ENCODE results near the gene GIGYF2.

Gene GIGYF2

GRCh38 chr2:232744963-232745362, 47.8 kb downstream of the GIGYF2 start:
- H3K27me3 ChIP-seq (ENCODE audit: control insufficient read depth, insufficient read depth, low read length), result no peaks in the 10 kb centered on the region
- WGBS (ENCODE audit: insufficient coverage, insufficient read length), result no CpG with 5 or more reads among the region's 1 CpG

GRCh38 chr2:232748038-232748437, 50.9 kb downstream of the GIGYF2 start:
- Histone ChIP-seq H3K27me3 (ENCODE audit: control insufficient read depth, insufficient read depth, low read length) (no peaks in the 10 kb centered on the region), H3K9me3 (ENCODE audit: control insufficient read depth, insufficient read depth, low read length) (no peaks in the 10 kb centered on the region), H3K27ac (ENCODE audit: low read length) (no peak overlapping the region), H3K4me1 (ENCODE audit: control insufficient read depth, insufficient read depth, low read length) (no peaks in the 10 kb centered on the region), H3K36me3 (ENCODE audit: control insufficient read depth, insufficient read depth, low read length) (peaks cover 6% of the 10 kb centered on the region; the same call in 1 of the 2 replicates), H3K4me3 (ENCODE audit: low read length) (no peak overlapping the region)
- no CpG with 5 or more reads among the region's 3 CpGs for WGBS (ENCODE audit: insufficient coverage, insufficient read length)
- DNase-seq (ENCODE audit: low read depth, low spot score), result no peak

More at GRCh38 chr2:232744963-232745362, 47.8 kb downstream of the GIGYF2 start:
- no peak overlapping the region for H3K27ac ChIP-seq (ENCODE audit: low read length)
- peaks cover 3% of the 10 kb centered on the region; the same call in 1 of the 2 replicates for H3K36me3 ChIP-seq (ENCODE audit: control insufficient read depth, insufficient read depth, low read length)
- no peak overlapping the region for H3K4me3 ChIP-seq (ENCODE audit: low read length)
- H3K9me3 ChIP-seq (ENCODE audit: control insufficient read depth, insufficient read depth, low read length), result no peaks in the 10 kb centered on the region
- DNase-seq (ENCODE audit: low read depth, low spot score), result no peak
- H3K4me1 ChIP-seq (ENCODE audit: control insufficient read depth, insufficient read depth, low read length), result no peaks in the 10 kb centered on the region

GRCh38 chr2:232749331-232749730, 52.2 kb downstream of the GIGYF2 start:
- no peaks in the 10 kb centered on the region for H3K9me3 ChIP-seq (ENCODE audit: control insufficient read depth, insufficient read depth, low read length)
- no peak overlapping the region for H3K4me3 ChIP-seq (ENCODE audit: low read length)
- 100% methylated on average over 1 of the region's 3 CpGs for WGBS (ENCODE audit: insufficient coverage, insufficient read length)
- no peaks in the 10 kb centered on the region for H3K27me3 ChIP-seq (ENCODE audit: control insufficient read depth, insufficient read depth, low read length)
- peaks cover 6% of the 10 kb centered on the region; the same call in 1 of the 2 replicates for H3K36me3 ChIP-seq (ENCODE audit: control insufficient read depth, insufficient read depth, low read length)
- no peak for DNase-seq (ENCODE audit: low read depth, low spot score)
- H3K4me1 ChIP-seq (ENCODE audit: control insufficient read depth, insufficient read depth, low read length), result no peaks in the 10 kb centered on the region
- no peak overlapping the region for H3K27ac ChIP-seq (ENCODE audit: low read length)

GRCh38 chr2:232750135-232750671, 53.1 kb downstream of the GIGYF2 start:
- DNase-seq (ENCODE audit: low read depth, low spot score), result no peak
- H3K27me3 ChIP-seq (ENCODE audit: control insufficient read depth, insufficient read depth, low read length), result no peaks in the 10 kb centered on the region
- WGBS (ENCODE audit: insufficient coverage, insufficient read length), result no CpG with 5 or more reads among the region's 4 CpGs
- no peaks in the 10 kb centered on the region for H3K9me3 ChIP-seq (ENCODE audit: control insufficient read depth, insufficient read depth, low read length)
- H3K36me3 ChIP-seq (ENCODE audit: control insufficient read depth, insufficient read depth, low read length), result peaks cover 6% of the 10 kb centered on the region; the same call in 1 of the 2 replicates
- no peak overlapping the region for H3K27ac ChIP-seq (ENCODE audit: low read length)
- H3K4me3 ChIP-seq (ENCODE audit: low read length), result no peak overlapping the region
- H3K4me1 ChIP-seq (ENCODE audit: control insufficient read depth, insufficient read depth, low read length), result no peaks in the 10 kb centered on the region

- no peak for DNase-seq (ENCODE audit: low read depth, low spot score)
- Histone ChIP-seq H3K27me3 (ENCODE audit: control insufficient read depth, insufficient read depth, low read length) (no peaks in the 10 kb centered on the region), H3K36me3 (ENCODE audit: control insufficient read depth, insufficient read depth, low read length) (no peaks in the 10 kb centered on the region; the same call in 1 of the 2 replicates), H3K4me1 (ENCODE audit: control insufficient read depth, insufficient read depth, low read length) (no peaks in the 10 kb centered on the region), H3K9me3 (ENCODE audit: control insufficient read depth, insufficient read depth, low read length) (no peaks in the 10 kb centered on the region), H3K27ac (ENCODE audit: low read length) (no peak overlapping the region), H3K4me3 (ENCODE audit: low read length) (no peak overlapping the region)
- WGBS (ENCODE audit: insufficient coverage, insufficient read length), result no CpG with 5 or more reads among the region's 2 CpGs
Measured at GRCh38 chr2:232757905-232758304, 60.8 kb downstream of the GIGYF2 start.

GRCh38 chr2:232761301-232761907, 64.3 kb downstream of the GIGYF2 start:
- no peak for DNase-seq (ENCODE audit: low read depth, low spot score)
- Histone ChIP-seq H3K4me3 (ENCODE audit: low read length) (no peak overlapping the region), H3K27me3 (ENCODE audit: control insufficient read depth, insufficient read depth, low read length) (no peaks in the 10 kb centered on the region), H3K36me3 (ENCODE audit: control insufficient read depth, insufficient read depth, low read length) (no peaks in the 10 kb centered on the region; the same call in 1 of the 2 replicates), H3K9me3 (ENCODE audit: control insufficient read depth, insufficient read depth, low read length) (no peaks in the 10 kb centered on the region), H3K4me1 (ENCODE audit: control insufficient read depth, insufficient read depth, low read length) (no peaks in the 10 kb centered on the region), H3K27ac (ENCODE audit: low read length) (no peak overlapping the region)
- no CpG with 5 or more reads among the region's 3 CpGs for WGBS (ENCODE audit: insufficient coverage, insufficient read length)

GRCh38 chr2:232767866-232768265, 70.7 kb downstream of the GIGYF2 start:
- DNase-seq (ENCODE audit: low read depth, low spot score), result no peak
- Histone ChIP-seq H3K36me3 (ENCODE audit: control insufficient read depth, insufficient read depth, low read length) (peaks cover 9% of the 10 kb centered on the region; the same call in 1 of the 2 replicates), H3K27ac (ENCODE audit: low read length) (no peak overlapping the region), H3K9me3 (ENCODE audit: control insufficient read depth, insufficient read depth, low read length) (no peaks in the 10 kb centered on the region), H3K27me3 (ENCODE audit: control insufficient read depth, insufficient read depth, low read length) (no peaks in the 10 kb centered on the region), H3K4me3 (ENCODE audit: low read length) (no peak overlapping the region), H3K4me1 (ENCODE audit: control insufficient read depth, insufficient read depth, low read length) (no peaks in the 10 kb centered on the region)
- WGBS (ENCODE audit: insufficient coverage, insufficient read length), result no CpG with 5 or more reads among the region's 1 CpG

GRCh38 chr2:232770207-232770606, 73.1 kb downstream of the GIGYF2 start:
- Histone ChIP-seq H3K27me3 (ENCODE audit: control insufficient read depth, insufficient read depth, low read length) (no peaks in the 10 kb centered on the region), H3K27ac (ENCODE audit: low read length) (no peak overlapping the region), H3K36me3 (ENCODE audit: control insufficient read depth, insufficient read depth, low read length) (peaks cover 9% of the 10 kb centered on the region; the same call in 1 of the 2 replicates), H3K4me3 (ENCODE audit: low read length) (no peak overlapping the region), H3K4me1 (ENCODE audit: control insufficient read depth, insufficient read depth, low read length) (no peaks in the 10 kb centered on the region), H3K9me3 (ENCODE audit: control insufficient read depth, insufficient read depth, low read length) (no peaks in the 10 kb centered on the region)
- DNase-seq (ENCODE audit: low read depth, low spot score), result no peak

GRCh38 chr2:232771870-232772269, 74.7 kb downstream of the GIGYF2 start:
- H3K9me3 ChIP-seq (ENCODE audit: control insufficient read depth, insufficient read depth, low read length), result no peaks in the 10 kb centered on the region
- peaks cover 9% of the 10 kb centered on the region; the same call in 1 of the 2 replicates for H3K36me3 ChIP-seq (ENCODE audit: control insufficient read depth, insufficient read depth, low read length)
- no peak for DNase-seq (ENCODE audit: low read depth, low spot score)
- WGBS (ENCODE audit: insufficient coverage, insufficient read length), result no CpG with 5 or more reads among the region's 1 CpG
- no peaks in the 10 kb centered on the region for H3K27me3 ChIP-seq (ENCODE audit: control insufficient read depth, insufficient read depth, low read length)
- no peak overlapping the region for H3K27ac ChIP-seq (ENCODE audit: low read length)
- no peaks in the 10 kb centered on the region for H3K4me1 ChIP-seq (ENCODE audit: control insufficient read depth, insufficient read depth, low read length)
- no peak overlapping the region for H3K4me3 ChIP-seq (ENCODE audit: low read length)

- Histone ChIP-seq H3K36me3 (ENCODE audit: control insufficient read depth, insufficient read depth, low read length) (peaks cover 9% of the 10 kb centered on the region; the same call in 1 of the 2 replicates), H3K27ac (ENCODE audit: low read length) (no peak overlapping the region), H3K9me3 (ENCODE audit: control insufficient read depth, insufficient read depth, low read length) (no peaks in the 10 kb centered on the region), H3K4me1 (ENCODE audit: control insufficient read depth, insufficient read depth, low read length) (no peaks in the 10 kb centered on the region), H3K27me3 (ENCODE audit: control insufficient read depth, insufficient read depth, low read length) (no peaks in the 10 kb centered on the region), H3K4me3 (ENCODE audit: low read length) (no peak overlapping the region)
- no CpG with 5 or more reads among the region's 2 CpGs for WGBS (ENCODE audit: insufficient coverage, insufficient read length)
- DNase-seq (ENCODE audit: low read depth, low spot score), result no peak
Measured at GRCh38 chr2:232772531-232772930, 75.4 kb downstream of the GIGYF2 start.

- Histone ChIP-seq H3K27me3 (ENCODE audit: control insufficient read depth, insufficient read depth, low read length) (no peaks in the 10 kb centered on the region), H3K4me3 (ENCODE audit: low read length) (no peak overlapping the region), H3K36me3 (ENCODE audit: control insufficient read depth, insufficient read depth, low read length) (peaks cover 4% of the 10 kb centered on the region; the same call in 1 of the 2 replicates), H3K9me3 (ENCODE audit: control insufficient read depth, insufficient read depth, low read length) (no peaks in the 10 kb centered on the region), H3K4me1 (ENCODE audit: control insufficient read depth, insufficient read depth, low read length) (no peaks in the 10 kb centered on the region), H3K27ac (ENCODE audit: low read length) (no peak overlapping the region)
- WGBS (ENCODE audit: insufficient coverage, insufficient read length), result no CpG with 5 or more reads among the region's 9 CpGs
- no peak for DNase-seq (ENCODE audit: low read depth, low spot score)
Measured at GRCh38 chr2:232773815-232774214, 76.7 kb downstream of the GIGYF2 start.

Measured in iPS DF 6.9 (cell line).